Hippocampal formation (tissue), 2 donors: Measurements from ENCODE around the gene CCDC3.

Experiments used
- DNase-seq, 2 donors: peaks; one replicate each; lab custom pipeline; 2025; lab: John Stamatoyannopoulos, UW

CCDC3 gene

DNA sequence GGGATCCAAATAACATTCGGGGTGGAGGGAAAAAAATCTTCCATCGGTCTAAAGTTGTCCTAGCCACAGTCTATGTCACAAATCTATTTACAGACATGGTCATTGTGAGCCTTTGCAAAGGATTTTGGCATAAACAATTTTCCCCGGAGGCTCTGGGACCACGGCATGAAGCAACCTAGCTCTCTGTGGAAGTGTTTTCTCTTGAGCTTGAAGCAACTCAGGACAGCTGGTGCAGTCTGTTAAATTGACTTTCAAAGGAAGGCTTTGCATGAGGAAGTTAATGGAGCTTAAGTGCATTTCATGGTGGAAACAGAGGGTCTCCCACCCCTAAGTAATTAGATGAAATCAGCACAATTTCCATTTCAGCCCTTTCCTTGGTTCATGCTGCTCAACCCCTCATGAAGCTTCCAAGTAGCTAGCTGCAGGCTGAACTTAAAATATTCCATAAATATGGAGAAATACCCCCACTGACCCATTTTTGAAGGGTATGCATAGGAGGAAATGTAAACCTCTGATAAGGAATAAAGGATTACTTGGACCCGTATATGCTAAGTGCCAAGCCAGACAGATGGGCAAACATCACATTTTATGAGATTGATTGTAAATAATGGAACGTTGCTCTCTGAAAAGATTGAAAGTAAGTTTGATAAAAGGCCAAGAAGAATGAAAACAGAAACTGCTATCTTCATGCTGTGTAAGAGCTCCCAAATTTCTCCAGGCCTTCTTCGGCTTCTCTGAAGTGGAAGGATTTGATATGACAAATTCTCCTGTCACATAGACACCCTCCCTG, 39.9 kb downstream of the CCDC3 start:
- DNase-seq: no peak

DNA sequence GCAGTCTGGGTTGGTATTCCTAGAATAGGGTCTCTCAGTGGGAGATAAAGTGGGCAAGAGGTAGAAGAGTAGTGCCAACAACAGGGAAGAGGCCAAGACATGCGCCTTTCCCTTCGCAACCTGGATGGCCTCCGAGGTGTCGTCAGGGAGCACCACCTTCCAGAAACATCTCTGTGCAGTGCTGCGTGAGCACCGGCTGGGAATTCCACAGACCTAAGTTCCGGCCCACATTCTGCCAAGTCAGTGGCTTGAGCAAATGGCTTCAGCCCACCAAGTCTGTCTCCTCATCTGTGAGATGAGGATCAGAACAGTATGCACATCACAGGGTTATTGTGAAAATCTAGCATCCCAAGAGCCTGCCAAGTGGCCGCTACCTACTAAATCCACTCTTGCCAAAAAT, 40.6 kb downstream of the CCDC3 start:
- no peak for DNase-seq

DNA sequence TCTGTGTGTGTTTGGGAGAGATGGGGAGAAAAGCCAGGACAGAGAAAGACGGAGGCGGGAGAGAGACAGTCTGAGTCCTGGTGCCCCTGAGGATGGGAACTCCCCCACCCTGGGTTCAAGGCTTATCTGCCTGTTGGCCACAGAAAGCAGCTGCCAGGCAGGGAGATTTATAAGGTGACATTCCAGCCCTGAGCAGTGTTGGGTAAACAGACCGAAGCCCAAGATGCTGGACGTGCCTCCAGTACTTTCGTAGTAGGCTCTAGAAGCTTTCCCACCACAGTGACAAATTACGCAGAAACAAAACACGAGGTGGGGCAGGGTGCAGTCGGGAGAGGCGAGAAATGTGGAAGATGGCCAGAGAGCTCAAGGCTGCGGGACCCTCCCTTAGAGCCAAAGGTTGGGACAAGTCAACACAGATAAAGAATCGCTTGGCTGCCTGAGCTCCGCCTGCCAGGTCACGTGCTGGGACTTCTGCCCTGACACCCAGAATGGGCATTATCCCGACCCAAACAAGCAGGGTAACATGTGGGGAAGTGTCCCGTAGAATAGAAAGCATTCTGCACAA, 41.1 kb downstream of the CCDC3 start:
- no peak for DNase-seq

DNA sequence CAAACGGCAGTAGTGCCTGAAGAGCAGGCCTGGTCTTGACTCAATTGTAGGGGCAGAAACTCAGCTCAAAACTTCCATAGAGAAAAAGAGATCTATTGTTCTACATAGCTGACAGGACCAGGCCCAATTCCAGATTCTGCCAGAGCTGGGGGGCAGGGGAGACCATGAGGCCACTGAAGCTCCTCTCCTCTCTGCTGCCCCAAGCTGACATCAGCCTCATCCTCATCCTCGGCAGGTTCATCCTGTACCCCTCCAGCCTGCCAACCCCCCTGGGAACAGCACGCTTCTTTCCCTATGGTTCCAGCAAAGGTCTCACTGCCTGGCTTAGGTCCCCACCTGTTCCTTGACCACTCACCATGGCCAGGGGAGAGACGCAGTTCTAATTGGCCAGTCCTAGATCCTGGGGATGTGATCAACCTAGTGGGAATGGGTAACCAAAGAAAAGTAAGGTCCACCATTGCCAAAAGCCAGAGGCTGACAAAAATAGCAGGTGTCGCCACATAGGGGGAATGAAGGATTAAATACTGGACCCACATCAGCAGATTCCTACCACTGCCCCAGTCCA, 42.9 kb downstream of the CCDC3 start:
- DNase-seq: no peak

DNA sequence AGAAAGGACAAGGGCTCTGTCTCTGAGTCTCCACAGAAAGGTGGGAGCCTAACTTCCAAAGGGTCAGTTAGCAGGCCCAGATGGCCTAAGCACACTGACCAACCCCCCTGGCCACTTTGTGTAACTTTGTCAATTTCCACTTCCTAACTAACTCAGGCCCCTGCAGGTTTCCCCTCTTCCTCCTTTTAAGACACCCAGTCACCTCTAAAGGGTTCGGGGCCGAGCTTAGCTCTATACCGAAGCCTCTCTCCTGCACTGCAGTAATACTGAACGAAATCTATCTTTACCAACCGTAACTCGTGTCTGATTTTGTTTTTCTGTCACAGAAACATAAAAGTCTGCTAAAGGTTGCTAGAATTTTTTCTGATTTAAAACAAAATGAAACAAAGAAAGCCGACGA, 44.4 kb downstream of the CCDC3 start:
- DNase-seq: no peak

DNA sequence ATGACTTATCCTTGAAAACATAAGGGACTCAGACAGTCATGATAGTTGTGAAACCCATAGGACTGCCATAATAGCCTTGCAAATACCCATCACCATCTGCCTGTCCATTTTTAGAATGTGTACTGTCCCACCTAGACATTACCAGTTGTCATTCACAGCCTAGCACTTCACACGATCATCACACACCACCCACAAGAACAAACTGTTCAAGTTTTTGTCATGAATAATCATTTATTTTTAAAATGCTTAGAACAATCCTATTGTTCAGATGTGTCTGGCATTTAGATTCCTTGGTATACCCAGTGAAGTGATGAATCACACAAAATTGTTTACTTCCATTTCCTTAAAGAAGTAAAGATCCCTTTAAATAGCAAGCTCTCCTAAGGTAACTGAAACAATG, 46.6 kb downstream of the CCDC3 start:
- no peak for DNase-seq

DNA sequence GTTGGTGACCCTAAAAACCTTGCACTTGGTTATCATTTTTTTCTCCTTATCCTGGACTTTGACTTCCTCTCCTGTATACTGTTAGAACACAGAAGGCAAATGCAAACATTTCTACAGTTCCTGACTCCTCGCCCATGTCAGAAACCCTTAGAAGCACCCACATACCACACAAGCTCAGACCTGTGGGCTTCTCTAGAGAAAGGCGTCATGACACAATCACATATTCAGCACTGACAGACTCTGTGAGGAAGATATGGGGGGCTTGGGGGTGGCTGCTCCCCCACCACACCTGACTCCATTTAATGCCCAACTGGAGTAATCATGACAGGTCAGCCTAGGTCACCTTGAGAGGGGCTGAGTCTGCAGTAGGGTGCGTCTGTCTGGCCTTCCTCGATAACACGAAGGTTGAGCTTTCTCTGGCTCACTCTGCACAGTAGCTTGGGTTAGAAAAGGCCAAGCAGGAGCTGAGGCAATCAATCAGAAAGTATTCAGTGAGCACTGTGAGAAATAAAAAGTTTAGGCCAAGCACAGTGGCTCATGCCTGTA, 50.9 kb downstream of the CCDC3 start:
- no peak for DNase-seq

DNA sequence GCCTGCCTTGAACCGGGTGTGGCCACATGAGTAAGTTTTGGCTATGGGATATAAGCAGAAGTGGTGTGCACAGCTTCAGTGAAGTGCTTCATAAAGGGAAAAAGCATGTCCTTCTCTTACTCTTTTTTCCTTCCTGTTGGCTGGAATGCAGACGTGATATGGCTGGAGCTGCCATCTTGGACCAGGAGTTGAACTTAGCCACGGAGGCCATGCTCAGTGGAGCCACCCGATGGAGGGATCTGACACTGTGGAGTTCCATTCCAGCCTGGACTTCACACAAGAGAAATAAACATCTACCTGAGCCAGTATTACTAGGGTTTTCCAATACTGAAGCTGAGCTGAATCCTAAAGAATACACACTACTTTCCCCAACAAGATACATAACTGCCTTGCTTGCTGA, 52.3 kb downstream of the CCDC3 start:
- DNase-seq: no peak

DNA sequence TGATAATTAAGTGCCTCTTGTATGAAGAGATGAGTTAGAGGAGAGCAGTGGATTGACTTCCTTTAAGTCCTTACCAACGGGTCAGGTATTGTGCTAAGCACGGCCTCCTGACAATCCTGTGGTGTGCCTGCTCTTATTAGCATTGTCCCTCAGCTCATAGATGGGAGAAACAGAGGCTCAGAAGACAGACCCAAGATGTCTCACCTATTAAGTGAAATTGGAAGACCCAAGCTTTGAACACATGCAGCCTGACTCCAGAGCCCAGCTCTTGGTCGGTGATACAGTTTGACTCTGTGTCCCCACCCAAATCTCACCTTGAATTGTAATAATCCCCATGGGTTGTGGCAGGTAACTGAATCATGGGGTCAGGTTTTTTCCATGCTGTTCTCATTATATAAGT, 53.8 kb downstream of the CCDC3 start:
- no peak for DNase-seq

DNA sequence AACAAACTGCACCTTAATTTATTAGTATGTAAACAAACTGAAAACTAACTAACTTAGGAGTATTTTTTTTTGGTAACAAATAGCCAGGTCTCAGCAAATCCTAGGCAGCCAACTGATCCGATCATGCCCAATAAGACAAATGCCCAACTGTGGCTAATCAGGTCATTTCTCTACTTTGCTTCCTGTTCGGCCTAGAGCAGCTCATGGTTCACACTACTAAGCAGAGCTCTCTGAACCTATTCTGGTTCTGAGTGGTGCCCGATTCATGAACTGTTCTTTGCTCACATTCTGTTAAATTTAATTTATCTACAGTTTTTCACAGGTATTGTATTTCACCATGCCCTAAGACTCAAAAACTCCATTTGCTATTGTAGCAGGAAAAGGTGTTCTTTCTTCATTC, 55.1 kb downstream of the CCDC3 start:
- DNase-seq: no peak

DNA sequence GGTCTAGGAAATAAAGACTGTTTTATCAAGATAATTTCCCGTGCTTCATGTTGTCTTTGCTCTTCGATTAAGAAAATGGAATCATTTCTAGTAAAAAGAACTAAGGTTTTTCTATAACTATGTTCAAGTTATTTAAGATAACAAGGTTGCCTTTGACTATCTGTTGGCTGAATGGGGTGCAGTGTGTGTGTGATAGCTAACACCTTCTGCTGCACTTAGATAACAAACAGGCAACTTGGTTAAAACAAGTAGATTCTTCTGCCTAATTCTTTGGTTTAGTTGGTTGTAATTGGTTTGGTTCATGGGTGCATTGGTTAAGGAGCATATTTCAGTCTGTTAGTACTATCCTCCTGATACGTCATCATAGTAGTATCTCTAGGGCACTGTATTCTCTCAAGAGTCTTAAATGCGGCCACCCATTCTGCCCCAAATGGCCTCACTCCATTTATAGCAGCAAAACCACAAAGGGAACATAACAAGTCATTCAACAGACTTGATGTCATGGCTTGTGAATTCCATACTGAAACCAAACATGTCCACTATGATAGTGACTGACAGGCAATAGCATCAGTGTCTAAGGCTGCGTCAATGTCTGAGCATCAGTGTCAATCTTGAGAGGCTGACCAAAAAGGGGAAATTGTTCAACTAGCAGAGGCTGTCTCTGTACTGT, 55.7 kb downstream of the CCDC3 start:
- no peak for DNase-seq

DNA sequence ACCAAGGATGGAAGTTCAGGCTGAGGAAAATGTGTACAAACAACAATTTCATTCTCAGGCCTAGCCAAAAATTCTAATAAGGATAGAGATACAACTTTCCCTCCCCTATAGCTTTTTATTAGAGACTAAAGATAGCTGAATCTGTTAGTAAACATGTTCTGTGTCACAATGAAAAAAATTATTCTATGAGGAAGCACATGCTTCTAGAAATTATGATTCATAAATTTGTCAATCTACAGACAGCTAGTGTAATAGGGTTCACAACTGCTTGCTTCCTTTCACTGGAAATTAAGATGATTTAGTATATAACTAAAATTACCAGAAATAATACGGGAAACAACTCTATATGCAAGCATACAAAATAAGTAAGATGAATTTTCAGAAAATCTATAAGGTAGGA, 56.6 kb downstream of the CCDC3 start:
- DNase-seq: no peak

DNA sequence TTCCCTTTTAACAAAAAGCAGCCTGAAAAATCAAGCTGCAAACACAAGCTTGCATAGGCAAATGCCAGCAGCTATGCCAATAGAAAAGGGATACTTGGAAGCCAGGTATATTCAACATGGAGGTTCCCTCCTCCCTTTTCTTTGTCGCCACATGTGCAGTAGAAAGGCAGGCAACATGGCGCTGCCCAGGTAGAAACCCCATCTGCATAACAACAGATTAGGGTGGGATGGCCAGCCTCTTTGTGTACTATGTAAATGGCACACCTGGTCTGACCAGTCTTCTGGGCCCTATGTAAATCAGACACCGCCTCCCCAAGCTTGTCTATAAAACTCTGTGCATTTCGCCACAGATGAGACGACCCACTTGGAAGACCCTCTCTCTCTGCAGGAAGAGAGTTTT, 58.1 kb downstream of the CCDC3 start:
- DNase-seq: no peak

DNA sequence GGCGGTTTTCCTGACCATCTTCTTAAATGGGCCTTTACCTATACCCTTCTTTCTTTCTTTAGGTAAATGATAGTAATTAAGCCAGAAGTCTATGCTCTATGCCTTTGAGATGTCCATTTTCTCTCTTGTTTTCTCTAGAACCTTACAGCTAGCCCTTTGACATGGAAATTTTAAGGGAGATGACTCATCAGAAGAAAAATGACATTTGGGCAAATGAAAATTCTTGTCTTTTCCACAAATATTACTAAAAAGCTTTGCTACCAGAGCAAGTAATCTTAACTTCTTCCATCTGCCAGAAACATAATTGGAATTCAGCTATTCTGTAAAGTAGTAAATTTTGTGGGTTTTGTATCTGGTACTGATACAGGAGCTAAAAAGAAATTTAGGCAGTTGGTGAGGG, 59.5 kb downstream of the CCDC3 start:
- no peak for DNase-seq

DNA sequence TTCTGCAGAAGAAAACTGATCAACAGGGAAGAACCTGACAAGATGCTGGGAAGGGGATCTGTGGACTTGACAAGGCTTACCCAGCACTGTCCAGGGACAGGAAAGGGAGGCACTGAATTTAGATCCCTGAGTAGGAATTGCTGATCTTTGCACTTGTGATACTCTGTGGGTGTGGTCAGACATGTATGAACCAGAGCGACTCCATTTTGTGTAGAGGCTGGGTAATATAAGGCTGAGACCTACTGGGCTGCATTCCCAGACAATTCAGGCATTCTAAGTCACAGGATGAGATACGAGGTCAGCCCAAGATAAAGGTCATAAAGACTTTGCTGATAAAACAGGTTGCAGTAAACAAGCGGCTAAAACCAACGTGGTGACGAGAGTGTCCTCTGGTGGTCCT, 60.7 kb downstream of the CCDC3 start:
- DNase-seq: no peak

DNA sequence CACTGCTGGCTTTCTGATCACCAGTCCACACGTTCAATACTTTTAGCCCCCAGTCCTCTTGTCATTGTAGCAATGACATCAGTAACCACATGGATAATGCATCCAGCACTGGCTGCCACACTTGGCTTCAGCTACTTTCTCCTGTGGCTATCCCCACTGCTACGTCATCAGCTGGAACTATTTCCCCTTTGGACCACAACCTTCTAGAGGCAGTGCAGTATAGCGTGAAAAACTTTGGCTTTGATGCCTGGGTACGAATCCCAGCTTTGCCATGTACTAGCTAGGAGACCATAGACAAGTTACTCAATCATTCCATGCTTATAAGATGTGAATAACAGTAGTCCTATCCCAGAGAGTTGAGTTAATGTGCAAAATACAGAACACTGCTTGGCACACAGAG, 63.2 kb downstream of the CCDC3 start:
- no peak for DNase-seq

DNA sequence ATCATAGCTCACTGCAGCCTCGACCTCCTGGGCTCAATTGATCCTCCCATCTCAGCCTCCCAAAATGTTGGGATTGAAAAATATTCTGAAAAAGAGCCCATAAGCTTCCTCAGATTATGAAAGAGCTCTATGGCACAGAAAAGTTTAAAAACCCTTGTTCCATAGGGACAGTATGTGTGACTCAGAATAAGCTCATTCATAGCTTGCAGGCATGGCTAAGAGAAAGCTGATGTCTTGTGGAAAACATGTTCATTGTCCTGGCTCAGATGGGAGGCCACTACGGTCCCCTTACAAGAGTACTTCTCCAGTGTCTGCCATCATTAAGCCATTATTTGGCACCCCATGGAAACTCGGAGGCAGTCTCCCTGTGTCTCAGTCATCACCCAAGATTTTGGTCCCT, 64.0 kb downstream of the CCDC3 start:
- no peak for DNase-seq

DNA sequence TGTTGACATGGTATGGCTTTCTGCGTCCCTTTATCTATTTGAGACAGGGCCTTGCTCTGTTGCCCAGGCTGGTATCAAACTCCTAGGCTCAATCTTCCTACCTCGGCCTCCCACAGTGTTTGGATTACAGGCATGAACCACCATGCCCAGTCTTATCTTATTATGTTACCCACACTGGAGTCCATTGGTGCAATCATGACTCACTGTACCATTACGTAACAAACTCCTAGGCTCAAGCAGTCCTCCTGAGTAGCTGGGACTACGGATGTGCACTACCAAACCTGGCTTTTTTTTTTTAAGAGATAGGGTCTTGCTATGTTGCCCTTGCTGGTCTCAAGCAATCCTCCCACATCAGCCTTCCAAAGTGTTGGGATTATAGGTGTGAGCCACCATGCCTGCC, 66.7 kb downstream of the CCDC3 start:
- DNase-seq: no peak

DNA sequence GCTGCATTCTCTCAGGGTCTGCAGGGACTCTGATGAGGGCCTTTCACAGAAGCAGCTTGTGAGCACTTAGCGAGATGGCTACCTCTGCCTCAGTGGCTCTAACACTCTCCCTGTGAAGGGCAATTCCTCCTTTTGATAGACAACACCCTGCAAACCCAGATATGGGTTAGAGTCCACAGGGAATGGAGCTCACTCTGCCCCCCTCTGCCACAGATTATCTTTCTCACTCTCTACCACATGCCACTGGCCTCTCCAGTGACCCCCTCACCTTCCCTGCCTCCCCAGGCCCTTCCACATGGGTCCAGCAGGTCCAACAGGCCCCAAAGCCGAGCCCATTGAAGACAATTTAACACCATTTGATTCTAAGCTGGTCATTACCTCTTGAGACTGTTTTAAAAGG, 72.1 kb downstream of the CCDC3 start:
- DNase-seq: no peak

DNA sequence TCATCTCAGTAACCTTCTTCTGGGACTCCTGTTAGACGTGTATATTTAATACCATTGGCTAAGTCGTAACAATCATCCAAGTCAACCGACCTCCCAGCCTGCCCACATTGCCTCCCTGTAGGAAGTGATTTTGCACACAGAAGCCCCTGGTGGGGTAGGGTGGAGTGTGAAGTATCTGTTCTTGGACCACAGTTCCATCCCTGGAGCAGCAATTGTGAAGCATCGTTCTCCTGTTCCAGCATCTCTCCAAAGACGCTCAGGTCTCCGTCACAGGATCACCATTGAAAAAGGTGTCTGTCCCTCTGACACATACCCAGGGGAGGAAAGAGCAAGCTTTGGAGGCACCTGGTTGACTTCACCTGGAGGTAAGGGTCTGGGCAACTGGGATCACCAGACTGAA, 72.9 kb downstream of the CCDC3 start:
- no peak for DNase-seq

DNA sequence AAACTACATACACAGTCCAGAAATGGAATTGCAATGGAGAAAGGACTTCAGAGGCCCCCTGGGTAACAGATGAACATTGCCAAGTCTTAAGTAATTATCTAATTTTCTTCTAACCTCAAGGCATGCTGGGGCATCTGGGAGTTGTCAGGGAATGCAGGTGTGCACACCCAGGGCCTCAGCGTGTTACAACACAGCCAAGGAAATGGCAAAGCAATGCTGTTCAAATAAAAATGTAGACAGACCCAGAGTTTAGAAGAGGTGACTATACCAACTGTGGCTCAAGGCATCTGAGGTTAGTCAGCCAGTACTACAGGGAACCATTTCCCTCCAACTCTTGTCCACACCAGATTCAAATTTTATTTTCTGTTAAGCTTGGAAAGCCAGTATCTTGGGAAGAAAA, 73.6 kb downstream of the CCDC3 start:
- no peak for DNase-seq

DNA sequence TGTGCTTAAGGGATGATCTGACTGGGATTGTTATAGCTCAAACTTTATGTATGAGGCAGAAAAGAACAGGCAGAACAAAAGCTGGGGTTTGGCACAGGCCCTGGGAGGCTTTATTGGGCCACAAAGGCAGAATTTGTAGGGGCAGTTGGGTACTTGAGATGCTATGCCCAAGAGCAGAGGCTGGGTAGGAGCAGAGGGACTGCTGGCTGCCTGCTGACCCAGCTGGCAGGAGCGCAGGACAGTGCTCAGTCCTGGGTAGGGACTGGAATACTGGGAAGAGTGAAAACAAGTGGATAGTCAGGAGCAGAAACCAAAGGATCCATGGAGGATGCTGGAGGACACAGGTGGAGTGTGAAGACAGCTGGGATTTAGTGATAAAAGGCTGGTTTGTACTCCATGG, 75.7 kb downstream of the CCDC3 start:
- no peak for DNase-seq

DNA sequence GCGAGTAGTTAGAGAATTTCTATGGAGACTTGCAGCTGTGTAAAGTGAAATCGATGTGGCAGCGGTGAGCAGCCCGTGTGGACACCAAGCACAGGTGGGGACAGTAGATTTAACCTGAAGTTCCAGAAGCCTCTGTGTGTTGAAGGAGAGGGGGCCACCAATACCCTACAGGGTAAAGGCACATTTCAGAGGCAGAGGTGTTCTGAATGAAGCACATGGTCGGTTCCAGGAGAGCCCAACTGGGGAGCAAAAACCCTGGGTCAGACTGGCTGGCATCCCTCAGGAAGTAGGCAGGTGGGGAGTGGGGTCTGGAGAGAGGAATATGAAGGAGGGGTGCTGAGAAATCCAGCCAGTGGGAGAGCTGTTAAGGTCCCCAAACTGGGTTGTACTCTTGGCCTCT, 76.6 kb downstream of the CCDC3 start:
- no peak for DNase-seq
